ENCODE measurements around the gene ITLN2. TPM values are rescaled to one million over a fixed set of nuclear protein-coding genes. Genes with fewer than 3 reads are reported as not detected.

Gene ITLN2
- not detected in 2 replicates for total RNA-seq (2021)
- Bru-seq, nascent RNA: percentile 7 among the genes with signal in this experiment
- not detected for BruChase-seq, experiment 1, labeled RNA remaining after a 2-hour chase
- BruChase-seq, experiment 2, labeled RNA remaining after a 6-hour chase: not detected
- long read RNA-seq: 0 reads

- ChIA-PET POLR2A (ENCODE audit: unreplicated experiment) (interaction anchor here (0.6 kb wide), 1 partner anchor 66 kb away, joined by 3 read pairs; no protein-coding TSS in a partner anchor), CTCF (interaction anchor here (0.7 to 1.0 kb wide), 4 partner anchors 35 to 229 kb away, joined by 3 to 5 read pairs (median 4); no protein-coding TSS in a partner anchor)
- TF ChIP-seq, protein P1, sequence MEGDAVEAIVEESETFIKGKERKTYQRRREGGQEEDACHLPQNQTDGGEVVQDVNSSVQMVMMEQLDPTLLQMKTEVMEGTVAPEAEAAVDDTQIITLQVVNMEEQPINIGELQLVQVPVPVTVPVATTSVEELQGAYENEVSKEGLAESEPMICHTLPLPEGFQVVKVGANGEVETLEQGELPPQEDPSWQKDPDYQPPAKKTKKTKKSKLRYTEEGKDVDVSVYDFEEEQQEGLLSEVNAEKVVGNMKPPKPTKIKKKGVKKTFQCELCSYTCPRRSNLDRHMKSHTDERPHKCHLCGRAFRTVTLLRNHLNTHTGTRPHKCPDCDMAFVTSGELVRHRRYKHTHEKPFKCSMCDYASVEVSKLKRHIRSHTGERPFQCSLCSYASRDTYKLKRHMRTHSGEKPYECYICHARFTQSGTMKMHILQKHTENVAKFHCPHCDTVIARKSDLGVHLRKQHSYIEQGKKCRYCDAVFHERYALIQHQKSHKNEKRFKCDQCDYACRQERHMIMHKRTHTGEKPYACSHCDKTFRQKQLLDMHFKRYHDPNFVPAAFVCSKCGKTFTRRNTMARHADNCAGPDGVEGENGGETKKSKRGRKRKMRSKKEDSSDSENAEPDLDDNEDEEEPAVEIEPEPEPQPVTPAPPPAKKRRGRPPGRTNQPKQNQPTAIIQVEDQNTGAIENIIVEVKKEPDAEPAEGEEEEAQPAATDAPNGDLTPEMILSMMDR (conservative IDR thresholded peaks at IDR 0.05): peak; percentile 82
- TF ChIP-seq EZH2 (IDR thresholded peaks at IDR 0.05; ENCODE audit: low read depth): no peak
- Histone ChIP-seq H3K27ac (no peak within 1 kb of the TSS), H3K4me2 (no peak within 1 kb of the TSS), H4K20me1 (ENCODE audit: insufficient read depth) (no peaks in the 10 kb centered on the region), H3K4me1 (replicated peaks; ENCODE audit: insufficient read depth) (no peaks in the 10 kb centered on the region), H3K9me2 (ENCODE audit: insufficient read depth) (no peaks in the 10 kb centered on the region), H3K9me3 (ENCODE audit: insufficient read depth, low read depth) (no peaks in the 10 kb centered on the region), H3K36me3 (ENCODE audit: low read depth) (no peaks in the 10 kb centered on the region), H3K79me2 (ENCODE audit: low read depth) (no peaks in the 10 kb centered on the region), H3K27me3 (ENCODE audit: insufficient read depth, low read depth) (no peaks in the 10 kb centered on the region), H3K4me3 (no peak within 1 kb of the TSS), H3F3A (ENCODE audit: insufficient read depth, low read depth) (no peaks in the 10 kb centered on the region), H2AFZ (no peak within 1 kb of the TSS)
- peak; percentile 17 to 43 for DNase-seq
- intact Hi-C loops (cut with micrococcal nuclease; ENCODE audit: unreplicated experiment): loop anchor here (5.0 kb wide), 1 partner anchor 177 kb away; no protein-coding TSS in a partner anchor
- BruUV-seq (replicated peaks): no TSS peak
Observed at GRCh38 chr1:160954158-160955104, at the start of gene ITLN2. ITLN2 (minus strand) TSS chr1:160954809; CDS start chr1:160954741, 68 bp downstream.

DNA sequence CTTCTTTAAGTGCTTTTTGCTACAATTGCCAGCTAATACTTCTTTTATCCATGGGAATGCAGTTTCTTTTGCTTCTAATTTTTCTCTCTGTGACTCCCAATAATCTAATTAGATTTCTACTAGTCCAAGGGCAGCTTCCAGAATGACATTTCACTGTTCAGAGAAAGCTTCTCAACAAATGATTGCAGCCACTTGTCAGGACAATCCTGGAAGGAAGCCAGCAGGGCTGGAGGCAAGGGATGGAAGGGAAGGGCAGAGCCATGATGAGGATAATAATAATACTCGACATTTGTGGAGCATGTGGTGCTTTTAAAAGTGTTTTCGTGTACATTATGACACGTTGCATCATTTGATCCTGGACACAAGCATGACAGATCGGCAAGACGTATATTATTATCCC, 46.9 kb upstream of the ITLN2 start:
- TF ChIP-seq EZH2 (IDR thresholded peaks at IDR 0.05; ENCODE audit: low read depth): no peak
- TF ChIP-seq, protein P1 (conservative IDR thresholded peaks at IDR 0.05): no peak
- no peak for DNase-seq
- Histone ChIP-seq H4K20me1 (ENCODE audit: insufficient read depth) (peaks cover 15% of the 10 kb centered on the region; the same call in 1 of the 2 replicates), H2AFZ (no peak overlapping the region), H3K4me1 (replicated peaks; ENCODE audit: insufficient read depth) (peaks cover 19% of the 10 kb centered on the region), H3K27ac (no peak overlapping the region), H3K4me3 (no peak overlapping the region), H3K9me3 (ENCODE audit: insufficient read depth, low read depth) (no peaks in the 10 kb centered on the region), H3F3A (ENCODE audit: insufficient read depth, low read depth) (peaks cover 23% of the 10 kb centered on the region), H3K36me3 (ENCODE audit: low read depth) (peaks cover 39% of the 10 kb centered on the region), H3K79me2 (ENCODE audit: low read depth) (peaks cover 31% of the 10 kb centered on the region), H3K9me2 (ENCODE audit: insufficient read depth) (no peaks in the 10 kb centered on the region), H3K27me3 (ENCODE audit: insufficient read depth, low read depth) (no peaks in the 10 kb centered on the region), H3K4me2 (no peak overlapping the region)
- BruUV-seq (replicated peaks): no TSS peak
- ChIA-PET POLR2A (ENCODE audit: unreplicated experiment) (interaction anchor here (0.7 kb wide), 1 partner anchor 320 kb away, joined by 5 read pairs; no protein-coding TSS in a partner anchor), CTCF (no interaction called here)
- intact Hi-C loops (cut with micrococcal nuclease; ENCODE audit: unreplicated experiment): no loop called here

- Histone ChIP-seq H3F3A (ENCODE audit: insufficient read depth, low read depth) (peaks cover 27% of the 10 kb centered on the region), H3K9me2 (ENCODE audit: insufficient read depth) (no peaks in the 10 kb centered on the region), H3K36me3 (ENCODE audit: low read depth) (peaks cover 35% of the 10 kb centered on the region), H3K27ac (no peak overlapping the region), H3K79me2 (ENCODE audit: low read depth) (peaks cover 25% of the 10 kb centered on the region), H4K20me1 (ENCODE audit: insufficient read depth) (peaks cover 9% of the 10 kb centered on the region; the same call in 1 of the 2 replicates), H3K27me3 (ENCODE audit: insufficient read depth, low read depth) (no peaks in the 10 kb centered on the region), H3K4me2 (no peak overlapping the region), H3K4me3 (no peak overlapping the region), H2AFZ (no peak overlapping the region), H3K9me3 (ENCODE audit: insufficient read depth, low read depth) (no peaks in the 10 kb centered on the region), H3K4me1 (replicated peaks; ENCODE audit: insufficient read depth) (peaks cover 25% of the 10 kb centered on the region)
- ChIA-PET CTCF (interaction anchor here (0.6 kb wide), 1 partner anchor 1689 kb away, joined by 7 read pairs; no protein-coding TSS in a partner anchor), POLR2A (ENCODE audit: unreplicated experiment) (no interaction called here)
- TF ChIP-seq, protein P1 (conservative IDR thresholded peaks at IDR 0.05): no peak
- TF ChIP-seq EZH2 (IDR thresholded peaks at IDR 0.05; ENCODE audit: low read depth): no peak
- intact Hi-C loops (cut with micrococcal nuclease; ENCODE audit: unreplicated experiment): no loop called here
- no peak for DNase-seq
- BruUV-seq (replicated peaks): no TSS peak
Observed at GRCh38 chr1:161000736-161001480, 46.3 kb upstream of the ITLN2 start.

Data from PC-9 (cell line).